Measurements from ENCODE around the gene SH2D1A. TPM values are rescaled to one million over a fixed set of nuclear protein-coding genes. Genes with fewer than 3 reads are reported as not detected.
"Not testable (repeated sequence)": the region's sequence is repeated elsewhere in the genome, so short reads cannot be mapped to it uniquely, and the experiment has no call there.

The SH2D1A gene
- total and polyA plus RNA-seq, 4 donors: 0.27 to 2.1 (median 0.65) TPM

DNA sequence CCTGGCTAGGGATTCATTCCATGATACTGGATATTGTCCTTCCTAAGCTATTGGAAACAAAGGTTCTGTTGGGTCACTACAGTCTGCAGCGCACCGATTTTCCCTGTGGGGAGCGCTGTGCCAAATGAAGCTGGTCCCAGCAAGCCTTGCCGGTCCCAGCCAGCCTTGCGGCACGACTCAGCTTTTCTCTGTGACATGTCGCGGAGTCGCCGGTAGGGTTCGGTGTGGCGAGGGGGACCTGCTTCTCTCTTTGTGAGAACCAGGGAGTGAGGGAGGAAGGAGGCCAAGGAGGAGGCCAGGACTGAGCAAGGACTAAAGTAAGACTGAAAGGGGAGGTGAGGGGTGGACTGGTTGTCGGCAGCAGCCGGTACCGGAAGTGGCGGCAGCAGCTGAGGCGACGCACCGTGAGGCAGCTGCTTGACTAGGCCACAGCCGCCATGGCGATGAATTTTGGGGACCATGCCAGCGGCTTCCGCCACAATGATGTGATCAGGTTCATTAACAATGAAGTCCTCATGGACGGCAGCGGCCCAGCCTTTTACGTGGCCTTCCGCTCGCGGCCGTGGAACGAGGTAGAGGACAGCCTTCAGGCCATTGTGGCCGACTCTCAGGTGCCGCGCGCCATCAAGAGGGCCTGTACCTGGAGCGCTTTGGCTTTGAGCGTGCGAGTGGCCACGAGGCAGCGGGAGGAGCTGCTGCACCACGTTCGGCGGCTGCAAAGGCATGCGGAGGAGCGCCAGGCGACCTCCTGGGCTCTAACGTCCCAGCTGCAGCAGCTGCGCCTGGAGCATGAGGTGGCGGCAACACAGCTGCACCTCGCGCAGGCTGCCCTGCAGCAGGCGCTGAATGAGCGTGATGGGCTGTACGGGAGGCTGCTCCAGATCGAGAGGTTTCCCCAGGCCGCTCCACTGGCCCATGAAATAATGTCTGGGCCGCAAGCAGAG is 13.6 kb upstream of the SH2D1A start, which contains the start of gene TEX13D:
Gene TEX13D, plus strand, starts transcription at position 180 of the 944 bp plus-strand sequence. Its CDS starts 258 bp downstream, at position 438.
- H3K9me3 ChIP-seq (ENCODE audit: control insufficient read depth in 4 of 4, low read length in 3 of 4): no peaks in the 10 kb centered on the region
- WGBS: 98% methylated on average over 57 of the region's 57 CpGs
- no peak for DNase-seq (ENCODE audit: low spot score)
- TF ChIP-seq HNF4A (conservative IDR thresholded peaks at IDR 0.05) (no peak), TAF1 (conservative IDR thresholded peaks at IDR 0.05) (no peak), FOXA2 (IDR thresholded peaks at IDR 0.05) (no peak), GABPA (IDR thresholded peaks at IDR 0.05 in 1 of 2, conservative IDR thresholded peaks at IDR 0.05 in 1 of 2) (no peak), EGR1 (IDR thresholded peaks at IDR 0.05; ENCODE audit: low read depth in 2 of 2) (no peak)
- TF ChIP-seq, protein P1, sequence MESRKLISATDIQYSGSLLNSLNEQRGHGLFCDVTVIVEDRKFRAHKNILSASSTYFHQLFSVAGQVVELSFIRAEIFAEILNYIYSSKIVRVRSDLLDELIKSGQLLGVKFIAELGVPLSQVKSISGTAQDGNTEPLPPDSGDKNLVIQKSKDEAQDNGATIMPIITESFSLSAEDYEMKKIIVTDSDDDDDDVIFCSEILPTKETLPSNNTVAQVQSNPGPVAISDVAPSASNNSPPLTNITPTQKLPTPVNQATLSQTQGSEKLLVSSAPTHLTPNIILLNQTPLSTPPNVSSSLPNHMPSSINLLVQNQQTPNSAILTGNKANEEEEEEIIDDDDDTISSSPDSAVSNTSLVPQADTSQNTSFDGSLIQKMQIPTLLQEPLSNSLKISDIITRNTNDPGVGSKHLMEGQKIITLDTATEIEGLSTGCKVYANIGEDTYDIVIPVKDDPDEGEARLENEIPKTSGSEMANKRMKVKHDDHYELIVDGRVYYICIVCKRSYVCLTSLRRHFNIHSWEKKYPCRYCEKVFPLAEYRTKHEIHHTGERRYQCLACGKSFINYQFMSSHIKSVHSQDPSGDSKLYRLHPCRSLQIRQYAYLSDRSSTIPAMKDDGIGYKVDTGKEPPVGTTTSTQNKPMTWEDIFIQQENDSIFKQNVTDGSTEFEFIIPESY (IDR thresholded peaks at IDR 0.05): no peak
- no peak within 1 kb of the TSS for H3K9ac ChIP-seq (ENCODE audit: low read depth in 1 of 2, low read length in 2 of 2)
- H3K4me1 ChIP-seq (ENCODE audit: control insufficient read depth in 4 of 4, insufficient read depth in 4 of 4, low read length in 3 of 4): no peaks in the 10 kb centered on the region
- no peaks in the 10 kb centered on the region for H3K36me3 ChIP-seq (ENCODE audit: control insufficient read depth in 4 of 4, insufficient read depth in 3 of 4, low read depth in 1 of 4, low read length in 3 of 4)
- no peaks in the 10 kb centered on the region for H3K27me3 ChIP-seq (ENCODE audit: control insufficient read depth in 4 of 4, insufficient read depth in 4 of 4, low read length in 3 of 4)
- no peak within 1 kb of the TSS for H3K27ac ChIP-seq (ENCODE audit: low read depth in 1 of 2, low read length in 2 of 2)
- no peak within 1 kb of the TSS for H3K4me3 ChIP-seq (ENCODE audit: low read depth in 1 of 3, low read length in 3 of 3)

DNA sequence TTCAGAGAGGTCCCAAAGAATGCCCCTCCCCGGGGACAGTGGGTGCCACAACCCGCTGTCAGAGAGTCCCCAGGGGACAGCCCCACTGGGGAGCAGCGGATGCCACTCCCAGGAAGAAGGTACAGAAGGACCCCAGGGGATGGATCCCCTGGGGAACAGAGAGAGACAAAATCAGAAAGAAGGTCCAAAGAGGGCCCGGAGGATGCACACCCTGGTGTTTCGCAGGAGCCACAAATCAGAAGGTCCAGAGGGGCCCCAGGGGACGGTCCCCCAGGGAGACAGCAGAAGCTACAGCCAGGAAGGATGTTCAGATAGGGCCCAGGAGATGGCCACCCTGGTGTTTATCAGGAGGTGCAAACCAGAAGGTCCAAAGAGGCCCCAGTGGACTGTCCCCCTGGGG is 12.5 kb upstream of the SH2D1A start:
- WGBS: 94% methylated on average over 6 of the region's 6 CpGs
- Histone ChIP-seq H3K36me3 (ENCODE audit: control insufficient read depth in 4 of 4, insufficient read depth in 3 of 4, low read depth in 1 of 4, low read length in 3 of 4) (no peaks in the 10 kb centered on the region), H3K9ac (ENCODE audit: low read depth in 1 of 2, low read length in 2 of 2) (no peak overlapping the region), H3K27ac (ENCODE audit: low read depth in 1 of 2, low read length in 2 of 2) (no peak overlapping the region), H3K9me3 (ENCODE audit: control insufficient read depth in 4 of 4, low read length in 3 of 4) (no peaks in the 10 kb centered on the region), H3K4me1 (ENCODE audit: control insufficient read depth in 4 of 4, insufficient read depth in 4 of 4, low read length in 3 of 4) (no peaks in the 10 kb centered on the region), H3K4me3 (ENCODE audit: low read depth in 1 of 3, low read length in 3 of 3) (no peak overlapping the region), H3K27me3 (ENCODE audit: control insufficient read depth in 4 of 4, insufficient read depth in 4 of 4, low read length in 3 of 4) (no peaks in the 10 kb centered on the region)
- no peak for DNase-seq (ENCODE audit: low spot score)
- TF ChIP-seq HNF4A (conservative IDR thresholded peaks at IDR 0.05) (no peak), SP1 (IDR thresholded peaks at IDR 0.05) (no peak), RAD21 (IDR thresholded peaks at IDR 0.05) (no peak), HNF4G (IDR thresholded peaks at IDR 0.05) (no peak), RXRA (IDR thresholded peaks at IDR 0.05) (no peak), FOXA2 (IDR thresholded peaks at IDR 0.05) (no peak)
- TF ChIP-seq, protein P2, sequence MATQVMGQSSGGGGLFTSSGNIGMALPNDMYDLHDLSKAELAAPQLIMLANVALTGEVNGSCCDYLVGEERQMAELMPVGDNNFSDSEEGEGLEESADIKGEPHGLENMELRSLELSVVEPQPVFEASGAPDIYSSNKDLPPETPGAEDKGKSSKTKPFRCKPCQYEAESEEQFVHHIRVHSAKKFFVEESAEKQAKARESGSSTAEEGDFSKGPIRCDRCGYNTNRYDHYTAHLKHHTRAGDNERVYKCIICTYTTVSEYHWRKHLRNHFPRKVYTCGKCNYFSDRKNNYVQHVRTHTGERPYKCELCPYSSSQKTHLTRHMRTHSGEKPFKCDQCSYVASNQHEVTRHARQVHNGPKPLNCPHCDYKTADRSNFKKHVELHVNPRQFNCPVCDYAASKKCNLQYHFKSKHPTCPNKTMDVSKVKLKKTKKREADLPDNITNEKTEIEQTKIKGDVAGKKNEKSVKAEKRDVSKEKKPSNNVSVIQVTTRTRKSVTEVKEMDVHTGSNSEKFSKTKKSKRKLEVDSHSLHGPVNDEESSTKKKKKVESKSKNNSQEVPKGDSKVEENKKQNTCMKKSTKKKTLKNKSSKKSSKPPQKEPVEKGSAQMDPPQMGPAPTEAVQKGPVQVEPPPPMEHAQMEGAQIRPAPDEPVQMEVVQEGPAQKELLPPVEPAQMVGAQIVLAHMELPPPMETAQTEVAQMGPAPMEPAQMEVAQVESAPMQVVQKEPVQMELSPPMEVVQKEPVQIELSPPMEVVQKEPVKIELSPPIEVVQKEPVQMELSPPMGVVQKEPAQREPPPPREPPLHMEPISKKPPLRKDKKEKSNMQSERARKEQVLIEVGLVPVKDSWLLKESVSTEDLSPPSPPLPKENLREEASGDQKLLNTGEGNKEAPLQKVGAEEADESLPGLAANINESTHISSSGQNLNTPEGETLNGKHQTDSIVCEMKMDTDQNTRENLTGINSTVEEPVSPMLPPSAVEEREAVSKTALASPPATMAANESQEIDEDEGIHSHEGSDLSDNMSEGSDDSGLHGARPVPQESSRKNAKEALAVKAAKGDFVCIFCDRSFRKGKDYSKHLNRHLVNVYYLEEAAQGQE (IDR thresholded peaks at IDR 0.05): no peak

DNA sequence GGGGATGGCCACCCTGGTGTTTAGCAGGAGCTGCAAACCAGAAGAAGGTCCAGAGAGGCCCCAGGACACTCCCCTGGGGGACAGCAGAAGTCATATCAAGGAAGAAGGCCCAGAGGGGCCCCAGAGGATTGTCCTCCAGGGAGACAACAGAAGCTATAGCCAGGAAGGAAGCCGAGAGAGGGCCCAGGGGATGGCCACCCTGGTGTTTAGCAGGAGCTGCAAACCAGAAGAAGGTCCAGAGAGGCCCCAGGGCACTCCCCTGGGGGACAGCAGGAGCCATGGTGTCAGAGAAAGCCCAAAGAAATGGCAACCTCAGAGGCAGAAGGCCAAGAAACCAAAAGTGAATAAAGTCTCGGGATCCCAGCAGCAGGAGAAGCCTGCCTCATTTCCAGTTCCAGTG is 11.8 kb upstream of the SH2D1A start:
- not testable (repeated sequence) for H3K4me1 ChIP-seq (ENCODE audit: control insufficient read depth in 4 of 4, insufficient read depth in 4 of 4, low read length in 3 of 4); H3K9me3 ChIP-seq (ENCODE audit: control insufficient read depth in 4 of 4, low read length in 3 of 4); H3K36me3 ChIP-seq (ENCODE audit: control insufficient read depth in 4 of 4, insufficient read depth in 3 of 4, low read depth in 1 of 4, low read length in 3 of 4); H3K9ac ChIP-seq (ENCODE audit: low read depth in 1 of 2, low read length in 2 of 2); H3K27ac ChIP-seq (ENCODE audit: low read depth in 1 of 2, low read length in 2 of 2); H3K27me3 ChIP-seq (ENCODE audit: control insufficient read depth in 4 of 4, insufficient read depth in 4 of 4, low read length in 3 of 4); DNase-seq (ENCODE audit: low spot score); H3K4me3 ChIP-seq (ENCODE audit: low read depth in 1 of 3, low read length in 3 of 3)
- WGBS: 95% methylated on average over 2 of the region's 2 CpGs
